GM23338 (cell line): ENCODE data around the gene RHEX.
"Not testable (repeated sequence)": the region's sequence is repeated elsewhere in the genome, so short reads cannot be mapped to it uniquely, and the experiment has no call there.

Experiments used
- CTCF ChIP-seq, 2 experiments: fragments of 200-600 bp in 1 of 2; sonication (generic) in 1 of 2; conservative IDR thresholded peaks; 2 replicates each; pipeline versions ENCODE4 v1.5.1 to v1.6.1; 2016 to 2017; ENCODE audit warnings: antibody characterized with exemption in 2 of 2, low read depth in 2 of 2, mild to moderate bottlenecking in 2 of 2, moderate library complexity in 1 of 2
- EZH2phosphoT487 ChIP-seq: fragments of 200-600 bp; sonication (generic); IDR thresholded peaks from one replicate; pipeline ENCODE4 v1.8.1; 2018; ENCODE audit warnings: antibody characterized with exemption; ENCODE audit not compliant: unreplicated experiment
- POLR2AphosphoS5 ChIP-seq: IDR thresholded peaks from 2 replicates; pipeline ENCODE4 v1.6.1; 2016; ENCODE audit warnings: antibody characterized with exemption, low read depth
- REST ChIP-seq: IDR thresholded peaks from one replicate; pipeline ENCODE4 v1.6.1; 2018; ENCODE audit warnings: antibody characterized with exemption; ENCODE audit not compliant: unreplicated experiment

- TF ChIP-seq CTCF (conservative IDR thresholded peaks at IDR 0.05; ENCODE audit: low read depth in 2 of 2); EZH2phosphoT487; POLR2AphosphoS5; REST: not testable (repeated sequence)
Measured at GRCh38 chr1:206058289-206058926, 5.4 kb downstream of the RHEX start.
